NCI-H446 treated with DMSO at 0.1 percent for 48 hours (cell line): ENCODE results near the gene GRP.

Experiments used
- DNase-seq: peaks from one replicate; lab custom pipeline; 2025; lab: John Stamatoyannopoulos, UW

GRP gene

DNA sequence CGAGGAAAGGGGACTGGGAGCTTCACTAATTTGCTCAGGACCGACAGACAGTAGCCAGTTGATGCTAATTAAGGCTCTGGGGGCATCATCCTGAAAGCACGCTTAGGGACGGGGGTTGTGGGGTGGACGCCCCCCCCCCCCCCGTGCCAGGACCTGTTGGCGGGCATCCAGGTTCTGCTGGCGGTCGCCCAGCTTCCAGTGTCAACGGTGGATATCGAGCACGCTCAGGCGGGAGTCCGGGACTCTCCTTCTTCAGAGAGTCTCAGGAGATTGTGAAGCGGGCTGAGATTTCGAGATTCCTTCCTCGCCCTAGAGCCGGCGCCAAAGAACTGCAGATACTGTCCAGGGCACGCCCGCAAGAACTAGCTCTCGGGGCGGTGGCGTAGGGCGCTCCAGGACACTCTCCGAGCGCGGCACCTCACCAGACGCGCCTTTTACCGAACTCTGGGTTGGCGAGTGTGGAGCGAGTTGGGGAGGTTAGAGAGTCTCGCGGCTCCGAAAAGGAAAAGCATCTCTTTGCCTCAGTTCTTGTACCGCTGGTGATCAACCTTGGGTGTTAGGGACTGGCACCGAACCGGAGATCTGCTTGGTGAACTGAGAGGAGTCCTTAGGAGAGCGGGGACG is 47.7 kb downstream of the GRP start:
- no peak for DNase-seq

DNA sequence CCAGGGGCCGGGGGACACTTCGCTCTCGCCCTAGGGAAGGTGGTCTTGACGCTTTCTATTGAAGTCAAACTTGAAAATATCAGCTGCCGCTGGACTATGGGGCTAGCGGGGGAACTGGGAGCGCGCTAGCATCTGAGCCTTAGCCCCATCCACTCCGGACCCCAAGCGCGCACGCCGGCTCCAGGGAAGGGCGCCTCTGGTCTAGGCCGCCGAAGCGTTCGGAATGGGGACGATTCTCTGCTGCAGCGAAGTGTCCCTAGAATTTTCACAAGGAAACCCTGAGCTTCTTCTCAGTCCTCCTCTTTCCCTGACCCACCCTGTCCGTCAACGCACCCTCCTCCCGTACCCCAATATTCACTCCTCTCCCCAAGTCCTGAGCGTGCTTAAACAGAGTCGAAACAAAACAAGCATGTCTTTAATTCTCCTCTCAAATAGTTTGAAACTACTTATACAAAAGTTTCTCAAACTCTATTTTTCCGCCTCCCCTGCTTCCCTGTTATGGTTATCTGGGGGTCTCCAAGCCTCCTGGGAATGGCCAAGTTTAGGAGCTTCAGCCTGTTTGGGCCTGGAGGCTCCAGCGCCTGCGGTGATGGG is 48.3 kb downstream of the GRP start:
- no peak for DNase-seq

DNA sequence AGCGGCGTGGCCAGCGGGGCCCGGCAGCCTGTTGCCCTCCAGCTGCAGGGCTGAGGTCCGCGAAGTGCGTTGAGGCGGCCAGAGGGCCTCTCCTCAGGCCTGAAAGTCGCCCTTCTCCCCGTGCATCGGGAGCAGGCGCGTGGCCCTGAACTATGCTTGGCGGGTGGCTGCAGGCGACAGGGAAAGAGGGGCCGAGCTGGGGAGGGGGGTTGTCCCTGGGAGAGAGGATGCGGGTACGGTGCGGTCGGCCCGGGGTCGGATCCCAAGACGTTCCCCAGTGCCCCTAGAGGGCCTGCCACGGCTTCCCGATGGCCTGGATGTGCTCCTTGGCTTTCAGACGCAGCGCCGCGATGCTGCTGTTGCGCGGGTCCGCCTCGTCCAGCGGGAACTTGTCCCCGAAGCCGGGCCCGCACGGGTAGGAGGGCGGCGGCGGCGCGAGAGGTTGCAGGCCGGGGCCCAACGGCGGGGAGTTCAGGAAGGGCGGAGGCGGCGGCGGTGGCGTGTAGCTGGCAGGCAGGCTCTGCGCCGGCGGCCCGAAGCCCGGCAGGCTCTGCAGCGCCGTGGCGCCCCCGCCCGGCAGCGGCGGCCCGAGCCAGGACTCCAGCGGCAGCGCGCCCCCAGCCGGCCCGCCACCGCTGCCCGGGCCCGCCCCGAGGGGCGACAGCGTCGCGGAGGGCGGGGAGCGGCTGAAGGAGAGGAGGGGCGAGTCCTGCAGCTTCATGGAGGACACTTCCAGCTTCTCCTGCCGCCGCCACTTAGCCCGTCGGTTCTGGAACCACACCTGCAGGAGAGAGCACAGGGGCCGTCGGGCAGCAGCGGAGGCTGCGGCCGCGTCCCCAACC is 49.0 kb downstream of the GRP start:
- no peak for DNase-seq

DNA sequence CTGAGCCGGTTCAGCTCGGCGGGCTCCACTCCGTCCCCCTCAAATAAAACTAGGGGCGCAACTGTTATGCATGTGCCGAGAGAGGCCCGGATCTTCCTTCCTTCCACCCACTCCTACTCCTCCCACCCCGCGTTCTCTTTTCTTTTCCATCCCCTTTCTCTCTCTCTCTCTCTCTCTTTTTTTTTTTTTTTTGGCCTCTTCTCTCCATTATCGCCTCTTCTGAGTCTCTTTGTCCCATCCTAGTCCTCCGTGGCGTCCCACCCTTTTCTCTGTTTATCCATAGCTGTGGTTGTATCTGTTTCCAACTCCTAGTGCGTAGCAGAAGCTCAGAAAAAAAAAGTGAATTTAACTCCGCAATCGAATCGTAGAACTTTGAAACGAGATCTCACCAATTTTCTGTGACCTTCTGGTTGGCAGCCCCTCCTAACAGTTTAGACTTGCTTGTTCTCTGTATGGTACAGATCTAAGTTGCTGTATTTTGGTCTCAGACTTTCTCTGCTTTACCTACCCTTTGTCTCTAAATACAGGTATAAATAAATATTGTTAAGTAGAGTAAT is 49.7 kb downstream of the GRP start:
- no peak for DNase-seq

DNA sequence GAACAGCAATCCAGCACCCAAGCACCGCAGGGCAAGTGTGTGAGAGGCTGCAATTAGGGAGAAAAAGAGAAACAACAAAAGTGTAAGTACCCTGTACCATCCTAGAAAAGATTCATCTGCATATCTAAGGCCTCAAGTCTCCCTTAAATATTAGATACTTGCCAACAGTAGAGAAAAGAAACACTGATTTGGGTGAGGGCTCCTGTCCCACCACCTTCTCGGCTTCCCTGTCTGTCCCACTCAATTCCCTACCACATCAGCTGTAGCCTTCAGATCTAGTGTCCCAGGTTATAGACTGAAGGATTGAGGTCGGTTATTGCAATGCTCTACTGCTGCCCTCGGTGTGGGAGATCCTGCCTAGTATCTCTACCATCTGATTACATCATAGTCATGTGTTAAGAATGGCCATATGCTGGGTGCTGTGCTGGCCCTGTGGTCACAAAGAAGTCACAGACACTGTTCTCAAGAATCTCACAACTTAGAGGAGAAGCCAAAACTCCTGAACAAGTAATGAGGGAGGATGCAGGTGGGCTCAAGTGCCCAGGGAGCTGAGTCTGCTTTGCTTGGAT is 50.8 kb downstream of the GRP start:
- DNase-seq, result no peak

DNA sequence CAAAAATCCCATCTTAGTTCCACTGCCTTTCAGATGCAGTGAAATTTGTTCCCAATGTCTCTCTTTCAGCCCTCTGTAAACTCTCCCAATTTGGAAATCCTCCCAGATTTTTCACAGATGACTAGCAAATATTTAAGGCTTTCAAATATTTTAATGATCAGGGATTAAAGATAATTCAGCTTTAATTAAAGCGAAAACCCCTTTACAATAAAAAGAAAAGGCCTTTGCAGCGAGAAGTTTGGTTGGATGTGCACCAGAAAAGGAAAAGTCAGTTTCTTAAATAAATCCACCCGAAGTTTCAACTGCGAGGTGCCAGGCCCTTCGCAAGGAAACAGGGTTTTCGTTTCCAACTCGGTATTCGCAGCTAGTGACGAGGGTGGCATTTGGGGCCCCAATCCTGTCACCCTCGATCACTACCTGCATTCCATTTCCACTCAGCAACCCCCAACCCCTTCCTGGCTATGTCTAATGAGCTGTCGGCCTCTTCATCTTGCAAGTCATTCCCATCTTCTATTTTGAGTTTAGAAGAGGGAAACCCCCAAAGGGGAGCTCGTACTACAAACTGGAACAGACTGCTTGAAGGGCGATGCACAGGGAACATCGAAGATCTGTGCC is 51.8 kb downstream of the GRP start:
- no peak for DNase-seq

DNA sequence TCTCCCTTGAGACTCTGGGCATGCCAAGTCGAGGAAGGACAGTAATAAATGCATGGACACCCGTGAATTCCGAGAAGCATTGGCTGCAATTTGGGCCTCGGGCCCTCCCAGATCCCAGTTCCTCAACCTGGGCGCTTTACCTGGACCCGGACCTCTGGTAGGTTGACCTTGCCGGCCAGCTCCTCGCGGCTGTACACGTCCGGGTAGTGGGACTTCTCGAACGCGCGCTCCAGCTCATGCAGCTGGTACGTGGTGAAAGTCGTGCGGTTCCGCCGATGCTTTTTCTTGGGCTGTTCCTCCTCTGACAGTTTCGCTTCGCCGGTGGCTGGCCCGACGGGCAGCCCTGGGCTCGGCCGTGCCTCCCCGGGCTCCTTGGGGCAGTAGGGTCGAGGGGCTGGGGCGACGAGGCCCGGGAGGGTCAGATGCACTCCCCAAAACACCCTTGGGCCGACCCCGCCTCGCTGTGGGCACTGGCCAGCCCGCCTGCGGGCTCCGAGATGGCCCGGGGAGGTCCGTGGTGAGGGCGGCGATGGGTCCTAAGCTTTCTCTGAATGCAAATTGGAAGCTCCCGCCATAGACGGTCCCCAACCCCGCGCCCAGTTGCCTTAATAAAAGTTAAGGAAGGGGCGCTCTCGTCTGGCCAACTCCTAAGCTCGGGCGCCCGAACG is 52.4 kb downstream of the GRP start:
- DNase-seq, result no peak

DNA sequence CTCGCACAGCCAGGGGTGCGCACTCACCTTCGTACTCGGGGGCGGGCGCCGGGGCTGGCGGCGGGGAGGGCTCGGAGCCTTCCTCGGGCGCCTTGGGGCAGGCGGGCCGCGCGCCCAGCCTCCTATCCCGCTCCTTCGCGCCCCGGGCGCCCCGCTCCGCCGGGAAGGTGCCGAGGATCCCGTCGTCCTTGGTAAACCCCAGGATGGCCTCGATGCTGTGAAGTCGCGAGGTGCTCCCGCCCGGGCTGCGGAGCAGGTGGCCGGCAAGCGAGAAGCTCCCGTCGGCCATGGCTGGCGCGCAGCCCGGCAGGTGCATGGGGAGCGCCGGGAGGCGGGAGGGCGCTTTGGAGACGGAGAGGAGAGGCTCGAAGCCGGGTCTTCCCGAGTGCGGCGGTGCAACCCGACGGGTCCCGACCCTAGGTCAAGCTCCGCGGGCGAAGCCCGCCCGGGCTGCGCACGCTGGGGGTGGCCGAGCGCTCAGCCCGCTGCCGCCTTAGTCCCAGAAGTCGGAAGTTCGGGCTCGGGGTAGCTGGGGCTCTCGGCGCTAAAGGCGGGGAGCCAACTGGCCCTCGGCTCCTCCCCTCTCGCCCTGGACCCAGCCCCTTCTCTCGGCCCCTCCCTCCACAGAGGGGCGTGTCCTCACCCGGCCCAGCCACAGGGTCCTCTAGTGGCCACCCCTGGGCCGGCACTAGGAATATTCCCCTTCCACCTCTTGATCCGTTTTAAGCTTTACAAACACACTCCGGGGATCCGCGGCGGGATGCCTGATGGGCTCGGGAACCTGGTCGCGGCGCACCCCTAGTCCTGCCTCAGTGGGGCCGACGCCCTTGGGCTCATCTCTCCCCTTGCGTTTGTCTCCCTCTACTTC is 53.2 kb downstream of the GRP start, which contains the start of gene RAX:
Gene RAX, minus strand, starts transcription at position 564 of the 868 bp plus-strand sequence. Its CDS starts 248 bp downstream, at position 316.
- DNase-seq, result no peak

DNA sequence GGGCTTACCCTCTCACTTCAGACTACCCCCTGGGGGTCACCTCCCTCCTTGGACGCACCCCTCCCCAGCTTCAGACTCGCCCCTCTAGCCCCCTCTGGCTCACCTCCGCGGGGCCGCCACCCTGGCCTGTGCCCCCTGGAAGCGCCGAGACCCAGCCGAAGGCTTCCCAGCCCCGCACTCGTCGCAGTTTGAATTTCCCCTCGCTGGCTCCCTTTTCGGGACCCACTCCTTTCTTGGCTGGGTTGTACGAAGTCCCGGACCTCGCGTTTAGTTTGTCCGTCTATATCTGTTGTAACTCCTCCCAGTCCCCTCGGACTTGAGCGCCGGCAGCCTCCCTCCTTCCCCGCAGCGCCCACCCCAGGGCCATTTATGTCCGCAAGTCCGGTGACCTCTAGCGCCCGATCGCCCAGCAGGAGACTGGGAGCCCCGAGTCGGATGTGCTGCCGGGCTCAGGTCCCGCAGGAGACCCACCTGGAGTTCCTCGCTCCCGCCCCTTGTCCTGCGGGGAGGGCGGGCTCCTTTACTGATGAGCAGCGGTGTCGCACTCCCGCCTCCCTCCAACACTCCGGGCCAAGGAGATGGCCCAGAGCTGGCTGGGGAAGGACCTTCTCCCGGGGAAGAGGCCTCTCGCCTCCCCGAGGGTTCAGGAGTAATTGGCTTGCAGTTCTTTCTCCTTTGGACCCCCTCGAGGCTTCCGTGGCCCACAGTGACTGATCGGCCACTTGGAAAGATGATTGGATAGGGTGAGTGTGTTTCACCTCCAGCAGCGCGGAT is 54.0 kb downstream of the GRP start:
- no peak for DNase-seq

DNA sequence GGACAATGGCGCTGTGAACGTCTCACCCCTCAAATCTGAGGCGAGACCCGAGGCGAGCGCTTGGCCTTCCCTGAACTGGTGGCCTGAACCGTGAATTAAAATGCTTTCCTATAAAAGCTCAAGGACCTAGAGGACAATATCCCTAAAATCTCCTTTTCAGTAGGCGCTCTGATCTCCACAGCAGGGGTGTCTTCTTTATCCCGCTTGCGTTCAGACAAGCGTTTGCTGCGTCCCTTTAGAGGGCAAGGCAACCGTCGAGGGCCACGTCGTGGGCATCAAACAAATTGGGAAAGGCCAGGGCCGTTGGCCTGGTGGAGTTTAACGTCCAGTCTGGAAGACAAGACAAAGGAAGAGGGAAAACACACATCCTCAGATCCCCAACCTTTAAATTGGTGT is 54.6 kb downstream of the GRP start:
- DNase-seq, result no peak

DNA sequence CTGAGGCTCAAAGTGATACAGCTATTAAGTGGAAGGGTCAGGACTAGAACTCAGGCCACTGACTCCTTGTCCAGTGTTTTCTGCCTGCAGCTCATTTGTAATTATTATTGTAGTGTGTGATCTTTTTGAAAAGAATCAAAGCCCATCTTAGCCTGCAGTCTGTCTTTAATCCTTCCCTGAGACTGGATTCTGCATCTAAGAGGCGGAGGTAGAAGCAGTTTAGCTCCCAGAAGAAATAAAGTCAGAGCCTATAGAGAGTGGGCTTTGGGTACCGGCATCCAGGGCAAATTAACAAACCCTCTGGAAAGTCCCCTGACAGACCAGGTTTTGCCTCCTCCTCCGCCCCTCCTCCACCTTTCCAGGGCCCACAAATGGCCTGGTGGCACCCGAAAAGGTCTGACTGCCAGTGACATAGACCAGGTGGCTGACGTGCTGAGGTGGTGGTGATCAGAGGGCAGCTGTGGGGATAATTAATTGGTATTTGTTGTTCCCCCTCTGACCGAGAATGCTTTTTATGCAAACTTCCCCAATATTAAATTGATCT is 55.5 kb downstream of the GRP start:
- no peak for DNase-seq

DNA sequence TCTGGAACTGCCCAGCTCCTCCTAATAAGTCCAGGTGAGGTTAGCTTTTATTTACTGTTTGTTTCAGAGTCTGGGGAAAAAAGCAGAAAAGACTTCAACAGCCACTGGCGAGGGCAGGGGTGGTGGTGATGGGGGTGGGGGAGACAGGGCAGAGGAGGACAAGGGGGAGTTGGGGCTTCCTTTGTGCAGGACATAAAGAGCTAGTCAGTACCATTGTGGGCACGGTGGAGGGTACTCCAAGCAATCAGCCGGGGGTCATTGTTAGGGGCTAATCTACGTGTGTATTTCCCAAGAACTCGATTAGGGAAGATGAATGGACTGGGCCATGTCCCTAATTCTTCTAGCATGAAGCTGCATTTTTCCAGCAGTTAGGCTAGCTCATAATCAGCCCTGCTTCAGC is 56.1 kb downstream of the GRP start:
- no peak for DNase-seq

DNA sequence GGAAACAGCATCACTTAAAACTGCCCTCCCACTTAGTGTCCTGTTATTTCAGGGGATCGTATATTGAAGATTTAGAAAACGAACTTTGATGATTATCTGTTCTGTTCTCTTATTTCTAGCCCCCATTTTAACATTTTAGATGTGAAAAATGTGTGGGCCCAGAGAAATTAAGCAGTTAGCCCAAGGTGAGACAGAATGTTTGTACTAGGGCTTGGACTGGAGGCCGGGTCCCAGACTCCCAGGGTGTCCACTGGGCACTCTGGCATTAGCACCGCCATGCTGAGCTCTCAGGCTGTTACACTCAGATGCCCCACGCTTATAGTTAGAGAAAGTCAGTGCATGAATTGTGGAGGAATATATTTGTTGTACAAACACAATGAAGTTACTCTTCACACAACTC is 58.8 kb downstream of the GRP start:
- DNase-seq, result no peak

DNA sequence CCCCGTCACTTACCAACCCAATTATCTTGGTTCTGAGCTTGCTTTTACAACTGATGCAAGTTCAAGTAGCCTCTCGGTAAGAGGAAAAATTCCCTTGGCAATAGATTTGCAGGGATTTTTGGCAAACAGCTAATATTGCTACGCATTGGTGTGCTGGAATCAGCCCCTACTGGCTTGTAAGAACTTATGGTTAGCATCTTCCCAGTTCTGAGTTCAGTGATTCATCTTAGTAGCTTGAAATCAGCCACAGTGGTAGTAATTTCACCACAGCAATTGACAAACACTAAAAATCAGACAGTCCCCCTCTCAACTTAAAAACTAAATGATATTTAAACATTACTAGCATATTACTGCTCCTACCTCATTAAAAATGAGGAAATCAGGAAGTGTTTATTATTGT is 59.2 kb downstream of the GRP start:
- DNase-seq, result no peak

DNA sequence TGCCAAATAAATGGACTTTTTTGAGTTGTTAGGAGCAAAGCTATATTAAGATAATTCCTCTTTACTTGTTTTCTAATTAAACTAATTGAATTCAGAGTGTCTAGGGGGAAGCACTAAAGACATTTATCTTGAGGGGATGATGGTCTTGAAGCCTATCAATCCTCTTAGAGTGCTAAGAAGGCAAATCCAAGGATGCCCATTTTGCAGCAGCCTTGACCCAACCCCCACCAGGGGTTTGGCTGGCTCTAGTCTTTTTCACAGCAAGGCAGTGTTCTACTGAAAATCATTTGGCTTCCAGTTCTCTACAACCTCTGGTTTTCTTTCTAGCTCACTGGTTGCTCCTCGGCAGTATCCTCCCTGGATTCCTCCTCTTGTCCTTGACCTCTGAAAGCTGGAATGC is 59.8 kb downstream of the GRP start:
- DNase-seq, result no peak
